Adipocyte (in vitro differentiated cells): ENCODE measurements around the gene ROGDI.
A peak's percentile ranks its signal among the peaks of the same experiment; 100 is the strongest.

Experiments
- DNase-seq: peaks from one replicate; pipeline ENCODE4 v3.0.0-alpha.2; 2015; ENCODE audit warnings: low read depth
- H3K27me3 ChIP-seq: replicated peaks from 2 replicates; pipeline ENCODE4 v1.7.0; 2013; ENCODE audit warnings: mild to moderate bottlenecking, low read length, moderate library complexity; ENCODE audit not compliant: control insufficient read depth, insufficient read depth
- H3K36me3 ChIP-seq: 2 replicates; pipeline ENCODE4 v1.7.0; 2013; ENCODE audit warnings: low read length, mild to moderate bottlenecking, moderate library complexity; ENCODE audit not compliant: control insufficient read depth, insufficient read depth, severe bottlenecking
- H3K4me1 ChIP-seq: 2 replicates; pipeline ENCODE4 v1.7.0; 2013; ENCODE audit warnings: mild to moderate bottlenecking, low read length, moderate library complexity; ENCODE audit not compliant: control insufficient read depth, insufficient read depth
- H3K4me3 ChIP-seq: 2 replicates; pipeline ENCODE4 v1.7.0; 2013; ENCODE audit warnings: mild to moderate bottlenecking, low read length, moderate library complexity
- H3K9ac ChIP-seq: 2 replicates; pipeline ENCODE4 v1.7.0; 2013; ENCODE audit warnings: mild to moderate bottlenecking, low read length, moderate library complexity
- H3K9me3 ChIP-seq: 2 replicates; pipeline ENCODE4 v1.7.0; 2013; ENCODE audit warnings: mild to moderate bottlenecking, low read length, moderate library complexity; ENCODE audit not compliant: control insufficient read depth

The ROGDI gene

GRCh38 chr16:4760221-4760910 lies 42.1 kb downstream of the ROGDI start:
- H3K27me3 ChIP-seq: no peaks in the 10 kb centered on the region
- DNase-seq: no peak
- peaks cover 2% of the 10 kb centered on the region for H3K4me1 ChIP-seq
- peaks cover 75% of the 10 kb centered on the region for H3K36me3 ChIP-seq
- no peak overlapping the region for H3K4me3 ChIP-seq
- no peak overlapping the region for H3K9ac ChIP-seq
- H3K9me3 ChIP-seq: no peaks in the 10 kb centered on the region

- Histone ChIP-seq H3K4me1 (no peaks in the 10 kb centered on the region), H3K9ac (no peak overlapping the region), H3K36me3 (peaks cover 82% of the 10 kb centered on the region), H3K4me3 (no peak overlapping the region), H3K9me3 (no peaks in the 10 kb centered on the region), H3K27me3 (no peaks in the 10 kb centered on the region)
- no peak for DNase-seq
These were observed 46.7 kb downstream of the ROGDI start for GRCh38 chr16:4755687-4756086.

- Histone ChIP-seq H3K9ac (no peak overlapping the region), H3K4me1 (no peaks in the 10 kb centered on the region), H3K9me3 (no peaks in the 10 kb centered on the region), H3K27me3 (no peaks in the 10 kb centered on the region), H3K4me3 (no peak overlapping the region), H3K36me3 (peaks cover 75% of the 10 kb centered on the region)
- DNase-seq: no peak
These were observed 47.6 kb downstream of the ROGDI start for GRCh38 chr16:4754865-4755264.

- Histone ChIP-seq H3K9ac (no peak overlapping the region), H3K4me1 (no peaks in the 10 kb centered on the region), H3K9me3 (no peaks in the 10 kb centered on the region), H3K27me3 (no peaks in the 10 kb centered on the region), H3K4me3 (no peak overlapping the region), H3K36me3 (peaks cover 59% of the 10 kb centered on the region)
- DNase-seq: no peak
These were observed 49.2 kb downstream of the ROGDI start for GRCh38 chr16:4753227-4753626.

- Histone ChIP-seq H3K9ac (no peak overlapping the region), H3K9me3 (no peaks in the 10 kb centered on the region), H3K27me3 (no peaks in the 10 kb centered on the region), H3K36me3 (peaks cover 55% of the 10 kb centered on the region), H3K4me3 (no peak overlapping the region), H3K4me1 (peaks cover 4% of the 10 kb centered on the region)
- DNase-seq: no peak
These were observed 49.9 kb downstream of the ROGDI start for GRCh38 chr16:4752351-4753100.

GRCh38 chr16:4750896-4751295 lies 51.5 kb downstream of the ROGDI start:
- Histone ChIP-seq H3K9ac (no peak overlapping the region), H3K9me3 (no peaks in the 10 kb centered on the region), H3K4me1 (peaks cover 15% of the 10 kb centered on the region), H3K4me3 (no peak overlapping the region), H3K36me3 (peaks cover 45% of the 10 kb centered on the region), H3K27me3 (no peaks in the 10 kb centered on the region)
- DNase-seq: no peak

GRCh38 chr16:4749700-4750257 lies 52.7 kb downstream of the ROGDI start:
- peaks cover 15% of the 10 kb centered on the region for H3K4me1 ChIP-seq
- H3K4me3 ChIP-seq: no peak overlapping the region
- H3K27me3 ChIP-seq: no peaks in the 10 kb centered on the region
- no peak overlapping the region for H3K9ac ChIP-seq
- H3K9me3 ChIP-seq: no peaks in the 10 kb centered on the region
- H3K36me3 ChIP-seq: peaks cover 36% of the 10 kb centered on the region
- no peak for DNase-seq

- no peak for DNase-seq
- peaks cover 32% of the 10 kb centered on the region for H3K36me3 ChIP-seq
- H3K9me3 ChIP-seq: no peaks in the 10 kb centered on the region
- no peak overlapping the region for H3K4me3 ChIP-seq
- no peak overlapping the region for H3K9ac ChIP-seq
- peaks cover 15% of the 10 kb centered on the region for H3K4me1 ChIP-seq
- no peaks in the 10 kb centered on the region for H3K27me3 ChIP-seq
These were observed 53.6 kb downstream of the ROGDI start for GRCh38 chr16:4748682-4749411.

GRCh38 chr16:4747906-4748681 lies 54.3 kb downstream of the ROGDI start:
- Histone ChIP-seq H3K9me3 (no peaks in the 10 kb centered on the region), H3K9ac (no peak overlapping the region), H3K36me3 (peaks cover 25% of the 10 kb centered on the region), H3K4me3 (no peak overlapping the region), H3K4me1 (peaks cover 20% of the 10 kb centered on the region), H3K27me3 (no peaks in the 10 kb centered on the region)
- no peak for DNase-seq

GRCh38 chr16:4746991-4747574 lies 55.4 kb downstream of the ROGDI start:
- peak overlapping the region; percentile 3 for H3K4me3 ChIP-seq
- no peaks in the 10 kb centered on the region for H3K9me3 ChIP-seq
- H3K9ac ChIP-seq: peak overlapping the region; percentile 33
- no peak for DNase-seq
- no peaks in the 10 kb centered on the region for H3K27me3 ChIP-seq
- H3K36me3 ChIP-seq: peaks cover 15% of the 10 kb centered on the region
- peaks cover 20% of the 10 kb centered on the region for H3K4me1 ChIP-seq
